ENCODE data around the gene GABBR2. TPM values are rescaled to one million over a fixed set of nuclear protein-coding genes. Genes with fewer than 3 reads are reported as not detected.

The GABBR2 gene
- total RNA-seq, 2 donors from 2014 or later: 1.2 to 1.3 TPM

- H3K27me3 ChIP-seq (ENCODE audit: control insufficient read depth, insufficient read depth, low read length, poor library complexity, severe bottlenecking): no peaks in the 10 kb centered on the region
- no peak overlapping the region for H3K4me3 Mint-ChIP-seq
- no peaks in the 10 kb centered on the region for H3K36me3 Mint-ChIP-seq (ENCODE audit: low read depth)
- WGBS, 2 experiments (ENCODE audit: insufficient coverage in 1 of 2, insufficient read length in 1 of 2): 95 to 100% methylated on average over 5 of the region's 5 CpGs
- no peaks in the 10 kb centered on the region for H3K9me3 ChIP-seq (ENCODE audit: control insufficient read depth, low read length)
- H3K4me1 ChIP-seq (ENCODE audit: control insufficient read depth, insufficient read depth, low read length): peaks cover 6% of the 10 kb centered on the region
- no peak for TF ChIP-seq CTCF (conservative IDR thresholded peaks at IDR 0.05)
- H3K27ac ChIP-seq (ENCODE audit: low read depth, low read length): no peak overlapping the region
- no peak overlapping the region for H3K9ac ChIP-seq (ENCODE audit: extremely low read depth, low read length, poor library complexity, severe bottlenecking)
- H3K9me3 Mint-ChIP-seq: no peaks in the 10 kb centered on the region
- no peak for DNase-seq
- no peaks in the 10 kb centered on the region for H3K36me3 ChIP-seq (ENCODE audit: control insufficient read depth, insufficient read depth, low read length)
- no peak overlapping the region for H3K27ac Mint-ChIP-seq
- no peak overlapping the region for H3K4me3 ChIP-seq (ENCODE audit: low read length)
- peaks cover 1% of the 10 kb centered on the region for H3K27me3 Mint-ChIP-seq (ENCODE audit: insufficient read depth)
- peaks cover 28% of the 10 kb centered on the region for H3K4me1 Mint-ChIP-seq
Observed at GRCh38 chr9:98378794-98379193, 329.9 kb downstream of the GABBR2 start.

DNA sequence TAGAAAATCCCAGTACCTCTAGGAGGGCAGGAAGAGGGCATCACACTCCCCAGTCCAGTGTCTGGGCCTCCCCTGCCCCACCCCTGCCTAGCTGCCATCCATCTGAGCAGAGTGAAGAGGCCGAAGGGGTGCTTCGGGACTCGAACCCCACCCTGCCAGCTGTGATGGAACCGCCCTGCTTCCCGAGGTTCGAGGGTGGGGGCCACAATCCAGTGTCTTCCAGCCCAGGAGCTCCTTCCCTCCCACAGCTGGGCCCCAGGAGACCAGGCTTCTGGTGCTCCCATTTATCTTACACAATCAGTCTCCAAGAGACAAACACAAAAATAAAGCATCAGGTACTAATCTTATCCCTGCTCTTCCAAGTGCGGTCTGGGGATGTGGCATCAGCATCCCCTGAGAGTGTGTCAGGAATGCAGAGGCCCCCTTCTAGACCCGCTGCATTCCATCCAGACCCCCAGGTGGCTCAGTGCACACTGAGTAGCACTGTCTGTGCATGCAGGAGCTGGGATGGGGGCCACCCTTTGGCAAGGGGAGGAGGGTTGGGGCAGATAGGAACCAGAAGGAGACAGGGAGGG lies 330.4 kb downstream of the GABBR2 start:
- Mint-ChIP-seq H3K4me1 (peaks cover 28% of the 10 kb centered on the region), H3K36me3 (ENCODE audit: low read depth) (no peaks in the 10 kb centered on the region), H3K9me3 (no peaks in the 10 kb centered on the region), H3K27me3 (ENCODE audit: insufficient read depth) (peaks cover 1% of the 10 kb centered on the region), H3K4me3 (no peak overlapping the region), H3K27ac (no peak overlapping the region)
- Histone ChIP-seq H3K9me3 (ENCODE audit: control insufficient read depth, low read length) (no peaks in the 10 kb centered on the region), H3K4me1 (ENCODE audit: control insufficient read depth, insufficient read depth, low read length) (peaks cover 6% of the 10 kb centered on the region), H3K4me3 (ENCODE audit: low read length) (no peak overlapping the region), H3K27me3 (ENCODE audit: control insufficient read depth, insufficient read depth, low read length, poor library complexity, severe bottlenecking) (no peaks in the 10 kb centered on the region), H3K27ac (ENCODE audit: low read depth, low read length) (no peak overlapping the region), H3K9ac (ENCODE audit: extremely low read depth, low read length, poor library complexity, severe bottlenecking) (no peak overlapping the region), H3K36me3 (ENCODE audit: control insufficient read depth, insufficient read depth, low read length) (no peaks in the 10 kb centered on the region)
- no peak for DNase-seq
- no peak for TF ChIP-seq CTCF (conservative IDR thresholded peaks at IDR 0.05)
- 76 to 93% methylated on average over 3 to 8 of the region's 8 CpGs for WGBS, 2 experiments (ENCODE audit: insufficient coverage in 1 of 2, insufficient read length in 1 of 2)

GRCh38 chr9:98375138-98375726 lies 333.5 kb downstream of the GABBR2 start:
- Mint-ChIP-seq H3K36me3 (ENCODE audit: low read depth) (no peaks in the 10 kb centered on the region), H3K4me1 (peaks cover 25% of the 10 kb centered on the region), H3K27ac (peak overlapping the region; percentile 60), H3K4me3 (no peak overlapping the region), H3K9me3 (no peaks in the 10 kb centered on the region), H3K27me3 (ENCODE audit: insufficient read depth) (no peaks in the 10 kb centered on the region)
- Histone ChIP-seq H3K4me1 (ENCODE audit: control insufficient read depth, insufficient read depth, low read length) (peaks cover 6% of the 10 kb centered on the region), H3K27ac (ENCODE audit: low read depth, low read length) (no peak overlapping the region), H3K27me3 (ENCODE audit: control insufficient read depth, insufficient read depth, low read length, poor library complexity, severe bottlenecking) (no peaks in the 10 kb centered on the region), H3K4me3 (ENCODE audit: low read length) (no peak overlapping the region), H3K9me3 (ENCODE audit: control insufficient read depth, low read length) (no peaks in the 10 kb centered on the region), H3K36me3 (ENCODE audit: control insufficient read depth, insufficient read depth, low read length) (no peaks in the 10 kb centered on the region), H3K9ac (ENCODE audit: extremely low read depth, low read length, poor library complexity, severe bottlenecking) (no peak overlapping the region)
- 92 to 97% methylated on average over 2 to 3 of the region's 3 CpGs for WGBS, 2 experiments (ENCODE audit: insufficient coverage in 1 of 2, insufficient read length in 1 of 2)
- DNase-seq: no peak
- no peak for TF ChIP-seq CTCF (conservative IDR thresholded peaks at IDR 0.05)
